Coronary artery (tissue), 2 donors: ENCODE measurements around the gene ARHGEF4.

ENCODE experiments used
- DNase-seq: peaks from one replicate; pipeline ENCODE4 v3.0.0-alpha.2; 2017; ENCODE audit warnings: low spot score
- H3K27ac ChIP-seq, 2 donors: fragments of 200-600 bp; sonication (generic); one replicate each; pipeline ENCODE4 v1.5.1; 2016 to 2019
- H3K4me3 ChIP-seq: fragments of 200-600 bp; sonication (generic); 2 replicates; pipeline ENCODE4 v1.5.1; 2016; ENCODE audit warnings: mild to moderate bottlenecking, moderate library complexity
- CTCF ChIP-seq: fragments of 200-600 bp; sonication (generic); IDR thresholded peaks from one replicate; pipeline ENCODE4 v1.5.1; 2019; ENCODE audit warnings: antibody characterized with exemption

The ARHGEF4 gene

GRCh38 chr2:130918393-130918792 lies 81.7 kb downstream of the ARHGEF4 start:
- Histone ChIP-seq H3K4me3 (no peak overlapping the region), H3K27ac (no peak overlapping the region)
- TF ChIP-seq CTCF = no peak
- DNase-seq = no peak

DNA sequence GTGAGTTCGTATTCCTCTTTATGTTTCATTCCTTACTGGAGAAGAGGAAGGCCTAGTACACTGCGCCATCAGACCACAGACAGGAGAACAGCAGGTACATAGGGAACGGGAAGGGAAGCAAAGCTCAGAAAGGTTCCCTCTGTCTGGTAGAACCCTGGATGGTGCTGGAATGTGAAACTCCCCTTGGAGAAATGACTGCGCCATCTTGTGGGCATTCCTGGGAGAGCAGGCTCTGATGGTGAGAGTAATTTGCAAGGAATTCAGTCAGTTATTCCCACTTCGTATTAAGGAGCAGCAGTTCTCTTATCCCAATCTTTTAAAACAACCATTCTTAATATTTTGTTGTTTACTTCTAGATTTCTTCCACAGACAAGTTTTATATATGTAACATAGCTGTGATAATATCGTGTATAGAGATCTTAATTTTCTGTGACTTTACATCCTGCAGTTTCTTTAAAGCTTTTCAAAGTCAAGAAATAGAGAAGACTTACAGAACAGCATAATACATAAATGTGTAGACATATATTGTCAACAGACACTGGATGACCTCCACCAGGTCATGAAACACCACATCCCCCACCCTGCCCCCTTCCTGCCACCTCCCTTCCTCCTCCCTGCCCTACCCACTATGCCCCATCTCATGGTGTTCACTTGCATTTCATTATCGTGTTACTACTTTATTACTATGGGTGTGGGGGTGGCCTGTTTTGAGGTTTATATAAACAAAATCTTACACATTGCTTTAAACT lies 83.9 kb downstream of the ARHGEF4 start:
- Histone ChIP-seq H3K27ac (no peak overlapping the region), H3K4me3 (no peak overlapping the region)
- peak; percentile 47 for TF ChIP-seq CTCF
- DNase-seq = no peak

- Histone ChIP-seq H3K4me3 (no peak overlapping the region), H3K27ac (no peak overlapping the region)
- no peak for TF ChIP-seq CTCF
- DNase-seq = no peak
Measured at GRCh38 chr2:130921164-130921476, 84.4 kb downstream of the ARHGEF4 start.

- Histone ChIP-seq H3K4me3 (no peak overlapping the region), H3K27ac (no peak overlapping the region)
- no peak for TF ChIP-seq CTCF
- no peak for DNase-seq
Measured at GRCh38 chr2:130922417-130922816, 85.7 kb downstream of the ARHGEF4 start.

DNA sequence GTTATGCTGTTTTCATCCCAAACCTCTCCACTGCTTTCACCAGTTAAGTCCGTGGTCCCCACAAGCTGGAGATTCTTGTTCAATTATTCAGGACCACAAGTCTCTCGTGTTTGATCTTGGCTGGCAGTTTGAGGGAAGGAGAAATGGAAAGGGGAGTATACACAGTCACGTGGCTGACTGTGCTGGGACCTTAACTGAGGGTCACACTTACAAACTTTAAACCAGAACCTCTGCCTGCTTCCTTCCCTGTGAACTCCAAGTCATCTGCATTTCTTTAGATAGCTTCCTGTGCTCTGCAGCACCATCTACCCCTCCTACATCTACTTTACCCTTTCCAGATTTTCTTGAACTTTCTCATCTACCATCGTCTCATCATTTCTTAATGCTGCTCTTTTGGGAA lies 91.7 kb downstream of the ARHGEF4 start:
- TF ChIP-seq CTCF = no peak
- DNase-seq = no peak
- Histone ChIP-seq H3K27ac (no peak overlapping the region), H3K4me3 (no peak overlapping the region)

DNA sequence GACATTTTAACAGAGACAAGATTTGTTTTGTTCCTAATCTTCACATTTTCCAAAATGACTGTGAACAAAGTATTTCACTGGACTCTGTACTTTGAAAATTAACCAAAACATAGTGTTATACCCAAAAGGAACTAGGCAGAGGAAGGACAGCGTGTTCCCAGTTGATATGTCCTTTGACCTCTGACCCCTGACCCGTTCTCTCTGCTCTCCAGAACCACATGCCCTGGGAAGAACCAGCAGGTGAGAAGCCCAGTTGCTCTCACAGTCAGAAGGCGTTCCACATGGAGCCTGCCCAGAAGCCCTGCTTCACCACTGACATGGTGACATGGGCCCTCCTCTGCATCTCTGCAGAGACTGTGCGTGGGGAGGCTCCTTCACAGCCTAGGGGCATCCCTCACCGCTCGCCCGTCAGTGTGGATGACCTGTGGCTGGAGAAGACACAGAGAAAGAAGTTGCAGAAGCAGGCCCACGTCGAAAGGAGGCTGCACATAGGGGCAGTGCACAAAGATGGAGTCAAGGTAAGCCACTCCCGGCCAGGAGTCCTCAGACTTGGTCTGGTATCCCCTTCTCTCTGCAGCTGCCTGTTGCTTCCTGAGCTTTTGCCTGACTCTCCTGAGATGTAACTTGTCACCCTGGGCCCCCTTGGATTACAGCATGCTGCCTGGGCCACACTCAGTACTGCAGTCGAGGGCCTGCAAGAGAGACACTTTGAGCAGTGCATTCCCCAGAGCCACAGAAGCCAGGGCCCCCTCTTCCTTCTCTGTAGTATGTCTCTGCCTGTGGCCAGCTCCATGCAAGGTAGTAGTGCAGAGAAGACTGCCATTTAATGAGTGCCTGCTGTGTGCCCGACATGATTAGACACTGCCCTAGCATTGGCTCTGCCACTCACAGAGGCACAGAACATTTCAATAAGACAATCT lies 94.3 kb downstream of the ARHGEF4 start:
- TF ChIP-seq CTCF = no peak
- DNase-seq = no peak
- Histone ChIP-seq H3K27ac (no peak overlapping the region), H3K4me3 (no peak overlapping the region)

GRCh38 chr2:130933501-130933900 lies 96.8 kb downstream of the ARHGEF4 start:
- Histone ChIP-seq H3K4me3 (no peak overlapping the region), H3K27ac (no peak overlapping the region)
- TF ChIP-seq CTCF = no peak
- DNase-seq = no peak
